ENCODE measurements around the gene ENTR1. TPM values are rescaled to one million over a fixed set of nuclear protein-coding genes. Genes with fewer than 3 reads are reported as not detected.

Gene ENTR1
- total and polyA plus RNA-seq, 4 donors, result 25.5 to 48.4 (median 37.7) TPM

DNA sequence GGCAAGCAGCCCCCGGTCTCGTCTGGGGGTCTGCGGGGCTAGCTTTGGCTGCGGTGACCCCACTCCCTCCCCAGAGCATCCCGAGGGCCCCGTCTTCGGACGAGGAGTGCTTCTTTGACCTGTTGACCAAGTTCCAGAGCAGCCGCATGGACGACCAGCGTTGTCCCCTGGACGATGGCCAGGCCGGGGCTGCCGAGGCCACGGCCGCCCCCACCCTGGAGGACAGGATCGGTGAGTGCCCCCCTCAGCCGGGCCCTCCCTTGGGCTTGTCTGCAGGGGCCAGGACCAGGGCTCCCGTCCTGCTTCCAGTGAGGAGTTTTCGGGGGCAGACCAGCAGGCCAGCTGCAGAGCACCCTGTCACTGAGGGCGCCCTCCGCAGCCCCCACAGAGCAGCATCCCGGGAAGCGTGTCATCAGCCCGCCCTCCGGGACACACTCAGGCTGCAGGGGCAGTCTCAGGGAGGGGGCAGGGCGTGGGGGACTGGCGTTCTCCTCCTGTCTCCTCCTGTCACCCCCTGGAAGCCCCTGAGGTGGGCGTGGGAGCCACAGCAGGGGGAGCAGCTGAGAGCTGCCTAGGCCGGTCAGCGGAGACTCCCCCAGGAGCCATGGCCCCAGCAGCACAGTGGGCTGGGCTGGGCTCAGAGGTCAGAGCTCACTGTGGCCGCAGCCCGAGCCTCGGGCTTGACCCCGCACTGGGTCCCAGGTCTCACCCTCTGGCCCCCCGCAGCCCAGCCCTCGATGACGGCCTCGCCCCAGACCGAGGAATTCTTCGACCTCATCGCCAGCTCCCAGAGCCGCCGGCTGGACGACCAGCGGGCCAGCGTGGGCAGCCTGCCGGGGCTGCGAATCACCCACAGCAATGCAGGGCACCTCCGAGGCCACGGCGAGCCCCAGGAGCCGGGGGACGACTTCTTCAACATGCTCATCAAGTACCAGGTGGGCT, 54.5 kb downstream of the ENTR1 start:
- no peak for TF ChIP-seq CTCF (IDR thresholded peaks at IDR 0.05; ENCODE audit: control extremely low read depth, extremely low read depth)
- no peak overlapping the region for H3K9ac ChIP-seq (ENCODE audit: insufficient read depth in 1 of 2, low read length in 2 of 2)
- peak overlapping the region in 1 of 2 donors; percentile 42 for H3K27ac ChIP-seq (ENCODE audit: low read depth in 1 of 2, low read length in 1 of 2)
- ATAC-seq (ENCODE audit: insufficient read depth, low FRiP score) (no peak), DNase-seq (no peak)
- no peaks in the 10 kb centered on the region for H3K9me3 ChIP-seq (ENCODE audit: control insufficient read depth in 4 of 4, insufficient read depth in 3 of 4, low read length in 3 of 4)
- WGBS, 2 donors, result 87 to 90% methylated on average over 45 to 54 of the region's 54 CpGs
- H3K36me3 ChIP-seq (ENCODE audit: control insufficient read depth in 4 of 4, insufficient read depth in 4 of 4, low read length in 4 of 4), result peaks cover 0 to 27% (median 0%) of the 10 kb centered on the region in 4 donors
- no peaks in the 10 kb centered on the region for H3K27me3 ChIP-seq (ENCODE audit: control insufficient read depth in 3 of 3, insufficient read depth in 3 of 3, low read length in 2 of 3)
- peaks cover 0 to 27% (median 6%) of the 10 kb centered on the region in 5 donors for H3K4me1 ChIP-seq (ENCODE audit: control insufficient read depth in 5 of 5, insufficient read depth in 5 of 5, low read length in 5 of 5)
- no peak overlapping the region for H3K4me3 ChIP-seq

GRCh38 chr9:136354592-136355085, 55.8 kb downstream of the ENTR1 start:
- 55 to 74% methylated on average over 15 to 17 of the region's 17 CpGs for WGBS, 2 donors
- Histone ChIP-seq H3K36me3 (ENCODE audit: control insufficient read depth in 4 of 4, insufficient read depth in 4 of 4, low read length in 4 of 4) (peaks cover 0 to 27% (median 0%) of the 10 kb centered on the region in 4 donors), H3K4me1 (ENCODE audit: control insufficient read depth in 5 of 5, insufficient read depth in 5 of 5, low read length in 5 of 5) (peaks cover 0 to 20% (median 4%) of the 10 kb centered on the region in 5 donors)

DNA sequence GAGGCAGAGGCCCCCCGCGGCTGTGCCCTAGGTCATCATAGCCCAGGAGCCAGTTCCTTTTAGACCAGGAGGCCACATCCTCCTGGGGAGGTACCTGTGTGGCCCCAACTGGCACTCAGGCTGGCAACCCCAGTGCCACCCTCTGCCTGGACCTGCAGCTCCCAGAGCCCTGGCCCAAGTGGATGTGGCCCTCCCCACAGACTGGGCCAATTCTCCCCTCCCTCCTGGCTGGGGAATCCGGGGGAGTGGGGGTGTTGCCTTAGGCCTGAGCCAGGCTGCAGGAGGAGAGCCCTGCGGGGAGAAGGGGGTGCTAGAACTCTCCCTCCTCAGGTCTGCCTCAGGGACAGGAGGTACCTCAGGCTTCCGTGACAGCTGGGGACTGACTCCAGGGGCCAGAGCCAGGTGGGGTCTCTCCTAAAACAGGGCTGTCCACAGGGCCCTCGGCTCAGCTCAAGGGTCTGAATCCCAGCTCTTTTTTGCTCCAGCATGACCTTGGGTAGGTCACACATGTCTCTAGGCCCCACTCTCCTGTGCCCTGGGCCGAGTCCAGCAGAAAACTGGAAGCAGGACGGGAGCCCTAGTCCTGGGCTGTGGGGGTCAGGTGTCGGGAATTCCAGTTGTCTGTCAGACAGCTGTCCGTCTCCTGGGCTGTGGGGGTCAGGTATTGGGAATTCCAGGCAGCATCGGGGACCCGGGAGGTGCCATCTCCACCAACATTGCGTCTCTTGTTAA, 56.5 kb downstream of the ENTR1 start:
- H3K27ac ChIP-seq (ENCODE audit: low read depth in 1 of 2, low read length in 1 of 2), result peak overlapping the region in 1 of 2 donors; percentile 85
- H3K4me1 ChIP-seq (ENCODE audit: control insufficient read depth in 5 of 5, insufficient read depth in 5 of 5, low read length in 5 of 5), result peaks cover 0 to 20% (median 4%) of the 10 kb centered on the region in 5 donors
- no peak overlapping the region for H3K9ac ChIP-seq (ENCODE audit: insufficient read depth in 1 of 2, low read length in 2 of 2)
- H3K36me3 ChIP-seq (ENCODE audit: control insufficient read depth in 4 of 4, insufficient read depth in 4 of 4, low read length in 4 of 4), result peaks cover 0 to 27% (median 0%) of the 10 kb centered on the region in 4 donors
- no peaks in the 10 kb centered on the region for H3K9me3 ChIP-seq (ENCODE audit: control insufficient read depth in 4 of 4, insufficient read depth in 3 of 4, low read length in 3 of 4)
- no peak for ATAC-seq (ENCODE audit: insufficient read depth, low FRiP score)
- no peak for DNase-seq
- no peak for TF ChIP-seq CTCF (IDR thresholded peaks at IDR 0.05; ENCODE audit: control extremely low read depth, extremely low read depth)
- no peak overlapping the region for H3K4me3 ChIP-seq
- WGBS, 2 donors, result 76 to 83% methylated on average over 13 of the region's 13 CpGs
- H3K27me3 ChIP-seq (ENCODE audit: control insufficient read depth in 3 of 3, insufficient read depth in 3 of 3, low read length in 2 of 3), result no peaks in the 10 kb centered on the region

More at GRCh38 chr9:136354592-136355085, 55.8 kb downstream of the ENTR1 start:
- peak overlapping the region; percentile 15 to 85 for H3K27ac ChIP-seq (ENCODE audit: low read depth in 1 of 2, low read length in 1 of 2)
- H3K9ac ChIP-seq (ENCODE audit: insufficient read depth in 1 of 2, low read length in 2 of 2), result no peak overlapping the region
- no peak for TF ChIP-seq CTCF (IDR thresholded peaks at IDR 0.05; ENCODE audit: control extremely low read depth, extremely low read depth)
- H3K27me3 ChIP-seq (ENCODE audit: control insufficient read depth in 3 of 3, insufficient read depth in 3 of 3, low read length in 2 of 3), result no peaks in the 10 kb centered on the region
- ATAC-seq (ENCODE audit: insufficient read depth, low FRiP score), result no peak
- H3K4me3 ChIP-seq, result no peak overlapping the region
- H3K9me3 ChIP-seq (ENCODE audit: control insufficient read depth in 4 of 4, insufficient read depth in 3 of 4, low read length in 3 of 4), result no peaks in the 10 kb centered on the region
- no peak for DNase-seq

All from lung (tissue), 12 donors.